Stimulated activated CD4-positive, alpha-beta T cell treated with anti-CD3 and anti-CD28 coated beads, TNF-alpha, amount 100 ng/mL, for 1 hour (primary cell): ENCODE results near the gene ENPP1.
"Not testable (repeated sequence)": the region's sequence is repeated elsewhere in the genome, so short reads cannot be mapped to it uniquely, and the experiment has no call there.

Experiments used
- DNase-seq, 3 donors: peaks; one replicate each; pipeline ENCODE4 v3.0.0-alpha.2; 2020; ENCODE audit warnings: low read depth in 3 of 3, low spot score in 1 of 3

ENPP1 gene

GRCh38 chr6:131867744-131868143, 59.9 kb downstream of the ENPP1 start:
- DNase-seq: no peak

- no peak for DNase-seq
These were observed 61.0 kb downstream of the ENPP1 start for GRCh38 chr6:131868836-131869235.

- no peak for DNase-seq
These were observed 67.8 kb downstream of the ENPP1 start for GRCh38 chr6:131875647-131876046.

- DNase-seq: no peak
These were observed 68.7 kb downstream of the ENPP1 start for GRCh38 chr6:131876545-131876944.

- no peak for DNase-seq
These were observed 70.4 kb downstream of the ENPP1 start for GRCh38 chr6:131877999-131878789.

GRCh38 chr6:131883016-131883415, 75.2 kb downstream of the ENPP1 start:
- no peak for DNase-seq

- no peak for DNase-seq
These were observed 77.4 kb downstream of the ENPP1 start for GRCh38 chr6:131885237-131885636.

GRCh38 chr6:131886517-131886916, 78.7 kb downstream of the ENPP1 start:
- no peak for DNase-seq

GRCh38 chr6:131890091-131890490, 82.3 kb downstream of the ENPP1 start:
- DNase-seq: no peak

GRCh38 chr6:131893198-131893597, 85.4 kb downstream of the ENPP1 start:
- no peak for DNase-seq

- DNase-seq: no peak
These were observed 86.9 kb downstream of the ENPP1 start for GRCh38 chr6:131894493-131895424.

- DNase-seq: no peak
These were observed 89.2 kb downstream of the ENPP1 start for GRCh38 chr6:131897050-131897435.

GRCh38 chr6:131897621-131898020, 89.8 kb downstream of the ENPP1 start:
- DNase-seq: no peak

- DNase-seq: no peak
These were observed 90.9 kb downstream of the ENPP1 start for GRCh38 chr6:131898718-131899117.

- no peak for DNase-seq
These were observed 92.4 kb downstream of the ENPP1 start for GRCh38 chr6:131900231-131900630.

GRCh38 chr6:131901326-131901873, 93.6 kb downstream of the ENPP1 start:
- DNase-seq: not testable (repeated sequence)

GRCh38 chr6:131903734-131904133, 95.9 kb downstream of the ENPP1 start:
- DNase-seq: not testable (repeated sequence)

- DNase-seq: not testable (repeated sequence)
These were observed 101.0 kb downstream of the ENPP1 start for GRCh38 chr6:131908787-131909186.

- peak; percentile 19 to 38 (median 21) for DNase-seq
These were observed 101.8 kb downstream of the ENPP1 start for GRCh38 chr6:131909408-131910218.

GRCh38 chr6:131910219-131910589, 102.4 kb downstream of the ENPP1 start:
- DNase-seq: no peak

GRCh38 chr6:131910956-131911355, 103.1 kb downstream of the ENPP1 start:
- DNase-seq: no peak
